Suprapubic skin (tissue), 4 donors: ENCODE data around the gene YTHDC2. TPM values are rescaled to one million over a fixed set of nuclear protein-coding genes. Genes with fewer than 3 reads are reported as not detected.

ENCODE experiments used
- DNase-seq, 2 donors: peaks; one replicate each; pipeline ENCODE4 v3.0.0-alpha.2; 2019; ENCODE audit warnings: low spot score in 2 of 2
- H3K27ac ChIP-seq: fragments of 200-600 bp; sonication (generic); one replicate; pipeline ENCODE4 v1.5.1; 2019
- H3K27me3 ChIP-seq: fragments of 200-600 bp; sonication (generic); one replicate; pipeline ENCODE4 v1.5.1; 2019
- H3K36me3 ChIP-seq: fragments of 200-600 bp; sonication (generic); one replicate; pipeline ENCODE4 v1.5.1; 2019
- H3K4me1 ChIP-seq: fragments of 200-600 bp; sonication (generic); one replicate; pipeline ENCODE4 v1.5.1; 2019
- H3K4me3 ChIP-seq: fragments of 200-600 bp; sonication (generic); one replicate; pipeline ENCODE4 v1.5.1; 2019; ENCODE audit warnings: mild to moderate bottlenecking
- H3K9me3 ChIP-seq: fragments of 200-600 bp; sonication (generic); one replicate; pipeline ENCODE4 v1.5.1; 2019
- EP300 ChIP-seq: sonication (generic); formaldehyde crosslinking; IDR thresholded peaks from one replicate; pipeline ENCODE4 v1.6.1; 2017; ENCODE audit warnings: antibody characterized with exemption
- POLR2A ChIP-seq, 2 donors: fragments of 450-650 bp; IDR thresholded peaks; one replicate each; pipeline ENCODE4 v1.6.1; 2017; ENCODE audit warnings: antibody characterized with exemption in 2 of 2, mild to moderate bottlenecking in 2 of 2, moderate library complexity in 2 of 2
- POLR2AphosphoS5 ChIP-seq, 3 donors: sonication (generic); formaldehyde crosslinking; IDR thresholded peaks; one replicate each; pipeline ENCODE4 v1.6.1; 2017; ENCODE audit warnings: antibody characterized with exemption in 3 of 3
- WGBS: methylation state at CpG from one replicate; pipeline ENCODE4 v1.1.5; 2018; 5-methylcytosine and 5-hydroxymethylcytosine counted together
- total RNA-seq, 4 donors: library from RNA; depleted of rRNA; stranded (reverse); fragments of >200 nt; gene quantifications; one replicate each; pipeline ENCODE4 v1.1.0, GENCODE V29; 2016
- TF ChIP-seq, protein P1 (sequence below), 2 donors: fragments of 200-600 bp in 1 of 2; fragments of 450-650 bp in 1 of 2; sonication (generic) in 1 of 2; IDR thresholded peaks; one replicate each; pipeline ENCODE4 v1.5.1; 2016 to 2019; ENCODE audit warnings: antibody characterized with exemption in 2 of 2, mild to moderate bottlenecking in 1 of 2, moderate library complexity in 1 of 2

The YTHDC2 gene
- total RNA-seq, 4 donors from 2014 or later, result 13.4 to 61.7 (median 17.8) TPM

DNA sequence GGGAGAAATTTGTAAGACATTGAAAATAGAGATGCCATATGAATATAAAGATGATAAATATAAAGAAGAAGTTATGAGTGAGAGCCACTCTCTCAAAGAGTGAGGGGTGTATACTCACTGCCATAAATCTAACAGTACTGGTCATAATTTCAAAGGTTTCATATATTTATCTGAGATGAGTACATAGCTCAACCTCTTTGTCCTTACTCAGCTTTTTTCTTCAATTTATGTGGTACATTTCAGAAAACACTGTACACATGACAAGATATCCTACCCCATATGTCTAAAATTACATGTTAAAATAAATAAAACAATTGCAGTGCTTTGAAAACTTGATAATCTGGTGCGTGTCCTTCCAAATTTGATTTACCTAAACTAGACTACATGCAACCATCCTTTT is 20.0 kb upstream of the YTHDC2 start:
- no peak for DNase-seq
- Histone ChIP-seq H3K9me3 (no peaks in the 10 kb centered on the region), H3K36me3 (no peaks in the 10 kb centered on the region), H3K27ac (no peak overlapping the region), H3K27me3 (no peaks in the 10 kb centered on the region), H3K4me1 (peaks cover 13% of the 10 kb centered on the region), H3K4me3 (no peak overlapping the region)
- TF ChIP-seq, protein P1, sequence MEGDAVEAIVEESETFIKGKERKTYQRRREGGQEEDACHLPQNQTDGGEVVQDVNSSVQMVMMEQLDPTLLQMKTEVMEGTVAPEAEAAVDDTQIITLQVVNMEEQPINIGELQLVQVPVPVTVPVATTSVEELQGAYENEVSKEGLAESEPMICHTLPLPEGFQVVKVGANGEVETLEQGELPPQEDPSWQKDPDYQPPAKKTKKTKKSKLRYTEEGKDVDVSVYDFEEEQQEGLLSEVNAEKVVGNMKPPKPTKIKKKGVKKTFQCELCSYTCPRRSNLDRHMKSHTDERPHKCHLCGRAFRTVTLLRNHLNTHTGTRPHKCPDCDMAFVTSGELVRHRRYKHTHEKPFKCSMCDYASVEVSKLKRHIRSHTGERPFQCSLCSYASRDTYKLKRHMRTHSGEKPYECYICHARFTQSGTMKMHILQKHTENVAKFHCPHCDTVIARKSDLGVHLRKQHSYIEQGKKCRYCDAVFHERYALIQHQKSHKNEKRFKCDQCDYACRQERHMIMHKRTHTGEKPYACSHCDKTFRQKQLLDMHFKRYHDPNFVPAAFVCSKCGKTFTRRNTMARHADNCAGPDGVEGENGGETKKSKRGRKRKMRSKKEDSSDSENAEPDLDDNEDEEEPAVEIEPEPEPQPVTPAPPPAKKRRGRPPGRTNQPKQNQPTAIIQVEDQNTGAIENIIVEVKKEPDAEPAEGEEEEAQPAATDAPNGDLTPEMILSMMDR (IDR thresholded peaks at IDR 0.05), result no peak
- no peak for TF ChIP-seq POLR2A (IDR thresholded peaks at IDR 0.05)
- TF ChIP-seq EP300, result no peak
- no peak for TF ChIP-seq POLR2AphosphoS5 (IDR thresholded peaks at IDR 0.05)
- WGBS, result 91% methylated on average over 1 of the region's 1 CpG

DNA sequence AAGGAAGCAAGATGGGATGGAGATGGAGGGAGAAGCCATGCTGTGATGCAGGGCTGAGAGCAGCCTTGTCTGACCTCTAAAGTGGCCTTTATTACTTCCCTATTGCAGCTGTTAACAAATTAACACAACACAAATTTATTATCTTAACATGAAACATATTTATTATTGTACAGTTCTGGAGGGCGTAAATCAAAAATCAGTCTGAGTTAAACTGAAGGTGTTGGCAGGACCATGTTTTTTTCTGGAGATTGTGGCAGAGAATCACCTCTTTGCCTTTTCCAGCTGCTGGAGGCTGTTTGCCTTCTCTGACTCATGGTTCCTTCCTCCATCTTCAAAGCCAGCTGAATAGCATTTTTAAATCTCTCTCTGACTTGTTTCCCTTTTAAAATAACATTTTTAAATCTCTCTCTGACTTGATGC is 18.1 kb upstream of the YTHDC2 start:
- TF ChIP-seq POLR2AphosphoS5 (IDR thresholded peaks at IDR 0.05) (no peak), POLR2A (IDR thresholded peaks at IDR 0.05) (no peak), EP300 (no peak)
- TF ChIP-seq, protein P1 (IDR thresholded peaks at IDR 0.05), result no peak
- Histone ChIP-seq H3K4me3 (no peak overlapping the region), H3K27me3 (no peaks in the 10 kb centered on the region), H3K9me3 (no peaks in the 10 kb centered on the region), H3K4me1 (no peaks in the 10 kb centered on the region), H3K27ac (no peak overlapping the region), H3K36me3 (no peaks in the 10 kb centered on the region)
- no peak for DNase-seq
- 35% methylated on average over 1 of the region's 1 CpG for WGBS

DNA sequence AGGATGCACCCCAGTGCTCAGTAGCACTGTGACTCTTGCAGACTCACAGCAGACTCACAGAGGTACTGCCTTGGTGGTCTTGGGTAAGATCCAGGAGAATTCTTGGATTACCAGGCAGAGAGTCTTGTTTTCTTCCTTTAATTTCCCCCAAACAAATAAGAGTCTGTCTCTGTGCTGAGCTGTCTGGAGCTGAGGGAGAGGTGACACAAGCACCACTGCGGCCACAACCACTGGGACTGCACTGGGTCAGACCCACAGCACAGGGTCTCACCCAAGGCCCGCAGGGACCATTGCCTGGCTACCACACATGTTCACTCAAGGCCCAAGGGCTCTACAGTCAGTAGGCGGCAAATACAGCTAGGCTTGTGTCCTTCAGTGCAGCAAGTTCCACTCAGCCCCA is 11.4 kb upstream of the YTHDC2 start:
- no peak for TF ChIP-seq POLR2AphosphoS5 (IDR thresholded peaks at IDR 0.05)
- TF ChIP-seq, protein P1 (IDR thresholded peaks at IDR 0.05), result no peak
- Histone ChIP-seq H3K4me1 (no peaks in the 10 kb centered on the region), H3K36me3 (no peaks in the 10 kb centered on the region), H3K27ac (no peak overlapping the region), H3K4me3 (no peak overlapping the region), H3K27me3 (no peaks in the 10 kb centered on the region), H3K9me3 (no peaks in the 10 kb centered on the region)
- DNase-seq, result no peak
- 100% methylated on average over 2 of the region's 3 CpGs for WGBS

DNA sequence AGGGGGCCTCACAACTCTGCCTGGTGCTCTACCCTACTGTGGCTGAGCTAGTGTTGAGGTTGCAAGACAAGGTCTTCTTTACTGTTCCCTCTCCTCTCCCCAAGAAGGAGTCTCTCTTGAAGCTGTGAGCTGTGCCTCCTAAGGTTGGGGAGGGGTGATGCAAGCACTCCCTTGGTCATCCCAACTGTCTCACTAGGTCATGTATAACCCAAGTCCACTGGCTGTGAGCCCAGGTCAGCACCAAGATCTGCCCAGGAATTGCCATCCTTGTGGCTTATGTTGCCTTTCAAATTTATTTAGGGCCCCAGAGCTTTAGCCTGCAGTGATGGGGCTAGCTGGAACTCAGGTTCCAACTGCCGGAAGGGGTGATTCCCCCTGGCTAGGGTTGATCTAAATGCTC is 10.3 kb upstream of the YTHDC2 start:
- TF ChIP-seq EP300 (no peak), POLR2AphosphoS5 (IDR thresholded peaks at IDR 0.05) (no peak)
- TF ChIP-seq, protein P1 (IDR thresholded peaks at IDR 0.05), result no peak
- H3K4me3 ChIP-seq, result no peak overlapping the region
- no peaks in the 10 kb centered on the region for H3K36me3 ChIP-seq
- no peak overlapping the region for H3K27ac ChIP-seq
- no peaks in the 10 kb centered on the region for H3K27me3 ChIP-seq
- no peaks in the 10 kb centered on the region for H3K9me3 ChIP-seq
- no peak for DNase-seq
- H3K4me1 ChIP-seq, result no peaks in the 10 kb centered on the region
- WGBS, result 100% methylated on average over 1 of the region's 1 CpG

DNA sequence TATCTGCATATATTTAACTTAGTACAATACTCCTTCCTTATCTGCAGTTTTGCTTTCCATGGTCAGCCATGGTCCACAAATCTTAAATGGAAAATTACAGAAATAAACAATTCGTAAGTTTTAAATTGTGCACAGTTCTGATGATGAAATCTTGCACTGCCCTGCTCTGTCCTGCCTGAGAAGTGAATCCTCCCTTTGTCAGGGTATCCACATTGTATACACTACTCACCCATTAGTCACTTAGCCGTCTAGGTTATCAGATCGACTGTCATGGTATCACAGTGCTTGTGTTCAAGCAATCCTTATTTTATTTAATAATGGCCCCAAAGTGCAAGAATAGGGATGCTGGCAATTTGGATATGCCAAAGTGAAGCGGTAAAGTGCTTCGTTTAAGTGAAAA is 8.3 kb upstream of the YTHDC2 start:
- no peaks in the 10 kb centered on the region for H3K9me3 ChIP-seq
- no peak overlapping the region for H3K4me3 ChIP-seq
- 89% methylated on average over 5 of the region's 5 CpGs for WGBS
- no peaks in the 10 kb centered on the region for H3K27me3 ChIP-seq
- H3K27ac ChIP-seq, result no peak overlapping the region
- TF ChIP-seq, protein P1 (IDR thresholded peaks at IDR 0.05), result no peak
- TF ChIP-seq POLR2AphosphoS5 (IDR thresholded peaks at IDR 0.05) (no peak), POLR2A (IDR thresholded peaks at IDR 0.05) (no peak), EP300 (no peak)
- no peaks in the 10 kb centered on the region for H3K4me1 ChIP-seq
- H3K36me3 ChIP-seq, result no peaks in the 10 kb centered on the region
- DNase-seq, result no peak
